Esophagus muscularis mucosa (tissue), 3 donors: Measurements from ENCODE around the gene ZNF311.

Experiments used
- CTCF ChIP-seq, 3 experiments: fragments of 200-600 bp in 2 of 3; fragments of 450-650 bp in 1 of 3; sonication (generic) in 2 of 3; IDR thresholded peaks; one replicate each; pipeline ENCODE4 v1.5.1; 2017 to 2019; ENCODE audit warnings: antibody characterized with exemption in 3 of 3, mild to moderate bottlenecking in 2 of 3, moderate library complexity in 1 of 3
- POLR2A ChIP-seq: fragments of 450-650 bp; IDR thresholded peaks from one replicate; pipeline ENCODE4 v1.6.1; 2017; ENCODE audit warnings: antibody characterized with exemption, moderate library complexity, mild to moderate bottlenecking, low read depth

- TF ChIP-seq POLR2A (no peak), CTCF (IDR thresholded peaks at IDR 0.05) (no peak)
These were observed 36.6 kb downstream of the ZNF311 start for GRCh38 chr6:28968476-28968875.
